ENCODE measurements around the gene HAUS7.

The HAUS7 gene

GRCh38 chrX:153511784-153512500 lies 41.6 kb upstream of the HAUS7 start:
- no peaks in the 10 kb centered on the region for H3K9me3 ChIP-seq (ENCODE audit: control insufficient read depth, low read length)

GRCh38 chrX:153510383-153510782 lies 40.0 kb upstream of the HAUS7 start:
- Histone ChIP-seq H3K4me1 (ENCODE audit: control insufficient read depth, insufficient read depth, low read length, poor library complexity, severe bottlenecking) (no peaks in the 10 kb centered on the region), H3K27ac (ENCODE audit: insufficient read depth, low read length, poor library complexity, severe bottlenecking) (no peak overlapping the region), H3K36me3 (ENCODE audit: control insufficient read depth, insufficient read depth, low read length) (no peaks in the 10 kb centered on the region), H3K4me3 (ENCODE audit: insufficient read depth, low read depth, low read length, poor library complexity, severe bottlenecking) (no peak overlapping the region), H3K27me3 (replicated peaks; ENCODE audit: control insufficient read depth, insufficient read depth, low read length, poor library complexity, severe bottlenecking) (no peaks in the 10 kb centered on the region), H3K9me3 (ENCODE audit: control insufficient read depth, low read length) (no peaks in the 10 kb centered on the region)
- DNase-seq, result no peak

More at GRCh38 chrX:153511784-153512500, 41.6 kb upstream of the HAUS7 start:
- no peaks in the 10 kb centered on the region for H3K36me3 ChIP-seq (ENCODE audit: control insufficient read depth, insufficient read depth, low read length)
- no peaks in the 10 kb centered on the region for H3K4me1 ChIP-seq (ENCODE audit: control insufficient read depth, insufficient read depth, low read length, poor library complexity, severe bottlenecking)
- H3K27ac ChIP-seq (ENCODE audit: insufficient read depth, low read length, poor library complexity, severe bottlenecking), result no peak overlapping the region
- H3K27me3 ChIP-seq (replicated peaks; ENCODE audit: control insufficient read depth, insufficient read depth, low read length, poor library complexity, severe bottlenecking), result no peaks in the 10 kb centered on the region
- DNase-seq, result no peak
- no peak overlapping the region for H3K4me3 ChIP-seq (ENCODE audit: insufficient read depth, low read depth, low read length, poor library complexity, severe bottlenecking)

DNA sequence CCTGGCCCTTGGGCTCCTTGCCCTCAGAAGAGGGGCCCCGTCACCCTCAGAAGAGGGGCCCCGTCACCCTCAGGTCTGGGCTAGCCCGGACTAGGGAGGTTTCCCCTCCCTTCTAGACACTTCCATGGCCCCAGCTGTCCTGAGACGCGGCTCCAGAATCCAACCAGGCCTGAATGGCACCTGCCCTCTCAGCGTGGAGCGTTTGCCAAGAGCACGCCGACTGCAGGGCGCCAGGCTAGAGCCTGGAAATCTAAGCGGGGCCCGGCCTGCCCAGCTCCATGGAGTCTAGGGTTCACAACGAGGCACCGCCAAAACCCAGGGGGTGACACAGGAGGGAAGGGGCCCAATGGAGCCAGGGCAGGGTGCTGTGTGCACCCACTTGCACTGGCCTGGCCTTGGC lies 39.2 kb upstream of the HAUS7 start:
- no peaks in the 10 kb centered on the region for H3K27me3 ChIP-seq (replicated peaks; ENCODE audit: control insufficient read depth, insufficient read depth, low read length, poor library complexity, severe bottlenecking)
- H3K36me3 ChIP-seq (ENCODE audit: control insufficient read depth, insufficient read depth, low read length), result no peaks in the 10 kb centered on the region
- no peak overlapping the region for H3K4me3 ChIP-seq (ENCODE audit: insufficient read depth, low read depth, low read length, poor library complexity, severe bottlenecking)
- H3K9me3 ChIP-seq (ENCODE audit: control insufficient read depth, low read length), result no peaks in the 10 kb centered on the region
- no peaks in the 10 kb centered on the region for H3K4me1 ChIP-seq (ENCODE audit: control insufficient read depth, insufficient read depth, low read length, poor library complexity, severe bottlenecking)
- DNase-seq, result no peak
- H3K27ac ChIP-seq (ENCODE audit: insufficient read depth, low read length, poor library complexity, severe bottlenecking), result no peak overlapping the region

DNA sequence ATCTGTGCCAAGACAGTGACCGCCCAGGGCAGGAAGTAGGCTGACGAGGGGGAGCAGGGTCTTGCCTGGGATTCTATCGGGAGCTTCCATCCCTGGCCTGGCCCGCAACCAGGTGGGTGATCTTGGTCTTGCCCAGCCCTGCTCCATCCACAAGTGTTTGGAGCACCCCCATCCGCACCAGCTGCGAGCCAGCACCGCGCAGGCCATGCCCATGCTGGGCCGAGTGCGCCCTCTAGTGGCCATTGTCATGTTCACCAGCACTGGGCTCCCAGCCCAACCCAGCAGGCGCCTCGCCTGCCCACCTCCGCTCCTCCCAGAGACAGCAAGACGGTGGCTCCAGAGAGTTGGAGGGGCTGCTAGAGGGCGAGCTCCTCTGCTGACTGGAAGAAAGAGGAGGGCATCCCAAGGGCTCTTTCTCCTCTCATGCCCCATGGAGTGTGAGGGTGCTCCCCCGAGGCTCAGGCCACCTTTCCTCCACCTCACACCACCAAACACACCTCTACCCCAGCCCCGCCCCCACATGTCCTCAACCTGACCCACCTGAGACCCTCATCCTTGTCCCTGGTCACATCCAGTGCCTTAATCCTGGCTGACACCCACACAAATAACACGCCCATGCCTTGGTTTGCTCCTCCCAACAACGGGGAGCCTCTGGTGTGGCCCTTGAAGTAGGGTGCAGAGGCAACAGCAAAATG lies 37.3 kb upstream of the HAUS7 start:
- Histone ChIP-seq H3K27ac (ENCODE audit: insufficient read depth, low read length, poor library complexity, severe bottlenecking) (no peak overlapping the region), H3K9me3 (ENCODE audit: control insufficient read depth, low read length) (no peaks in the 10 kb centered on the region), H3K4me1 (ENCODE audit: control insufficient read depth, insufficient read depth, low read length, poor library complexity, severe bottlenecking) (no peaks in the 10 kb centered on the region), H3K4me3 (ENCODE audit: insufficient read depth, low read depth, low read length, poor library complexity, severe bottlenecking) (no peak overlapping the region), H3K36me3 (ENCODE audit: control insufficient read depth, insufficient read depth, low read length) (no peaks in the 10 kb centered on the region), H3K27me3 (replicated peaks; ENCODE audit: control insufficient read depth, insufficient read depth, low read length, poor library complexity, severe bottlenecking) (no peaks in the 10 kb centered on the region)
- DNase-seq, result peak; percentile 58 to 72 (median 65)

GRCh38 chrX:153505361-153505760 lies 35.0 kb upstream of the HAUS7 start:
- no peaks in the 10 kb centered on the region for H3K27me3 ChIP-seq (replicated peaks; ENCODE audit: control insufficient read depth, insufficient read depth, low read length, poor library complexity, severe bottlenecking)
- DNase-seq, result no peak
- H3K27ac ChIP-seq (ENCODE audit: insufficient read depth, low read length, poor library complexity, severe bottlenecking), result no peak overlapping the region
- no peak overlapping the region for H3K4me3 ChIP-seq (ENCODE audit: insufficient read depth, low read depth, low read length, poor library complexity, severe bottlenecking)
- no peaks in the 10 kb centered on the region for H3K36me3 ChIP-seq (ENCODE audit: control insufficient read depth, insufficient read depth, low read length)
- no peaks in the 10 kb centered on the region for H3K9me3 ChIP-seq (ENCODE audit: control insufficient read depth, low read length)
- no peaks in the 10 kb centered on the region for H3K4me1 ChIP-seq (ENCODE audit: control insufficient read depth, insufficient read depth, low read length, poor library complexity, severe bottlenecking)

DNA sequence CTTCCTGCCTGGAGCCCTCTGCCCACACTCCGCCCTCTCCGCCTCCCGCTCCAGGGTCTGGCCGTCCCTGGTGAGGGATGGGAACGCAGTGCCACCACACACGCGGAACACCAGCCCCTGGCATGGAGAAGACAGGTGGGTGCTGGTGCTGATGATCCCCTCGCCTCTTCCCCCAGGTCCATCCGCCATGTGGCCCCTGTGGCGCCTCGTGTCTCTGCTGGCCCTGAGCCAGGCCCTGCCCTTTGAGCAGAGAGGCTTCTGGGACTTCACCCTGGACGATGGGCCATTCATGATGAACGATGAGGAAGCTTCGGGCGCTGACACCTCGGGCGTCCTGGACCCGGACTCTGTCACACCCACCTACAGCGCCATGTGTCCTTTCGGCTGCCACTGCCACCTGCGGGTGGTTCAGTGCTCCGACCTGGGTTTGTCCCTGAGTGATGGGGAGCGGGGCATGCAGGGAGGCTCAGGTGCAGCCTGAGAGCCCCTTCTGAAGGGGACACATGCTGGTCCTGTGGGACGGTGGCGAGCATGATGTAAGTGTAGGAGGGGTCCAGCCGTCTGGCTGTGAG lies 34.2 kb upstream of the HAUS7 start:
- DNase-seq, result no peak
- Histone ChIP-seq H3K4me1 (ENCODE audit: control insufficient read depth, insufficient read depth, low read length, poor library complexity, severe bottlenecking) (no peaks in the 10 kb centered on the region), H3K27me3 (replicated peaks; ENCODE audit: control insufficient read depth, insufficient read depth, low read length, poor library complexity, severe bottlenecking) (no peaks in the 10 kb centered on the region), H3K4me3 (ENCODE audit: insufficient read depth, low read depth, low read length, poor library complexity, severe bottlenecking) (no peak overlapping the region), H3K9me3 (ENCODE audit: control insufficient read depth, low read length) (no peaks in the 10 kb centered on the region), H3K36me3 (ENCODE audit: control insufficient read depth, insufficient read depth, low read length) (no peaks in the 10 kb centered on the region), H3K27ac (ENCODE audit: insufficient read depth, low read length, poor library complexity, severe bottlenecking) (no peak overlapping the region)

DNA sequence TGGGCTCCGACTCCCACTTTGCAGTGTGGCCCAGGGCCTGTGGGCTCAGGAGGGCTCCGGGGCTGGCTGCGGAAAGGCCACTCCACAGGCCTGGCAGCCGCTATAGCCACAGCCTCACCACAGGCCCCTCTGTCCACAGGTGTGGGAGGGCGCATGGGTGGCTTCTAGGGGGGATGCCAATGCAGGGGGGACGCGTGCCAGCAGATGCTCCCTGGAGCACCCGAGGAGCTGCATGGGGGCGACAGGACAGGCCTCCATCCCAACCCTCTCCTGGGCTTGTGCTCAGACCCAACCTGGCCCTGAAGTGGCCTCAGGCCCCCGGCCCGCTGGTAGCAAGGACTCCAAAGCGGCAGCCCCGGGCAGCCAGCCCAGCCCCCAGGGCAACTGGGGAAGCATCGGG lies 32.4 kb upstream of the HAUS7 start:
- DNase-seq, result no peak
- H3K4me3 ChIP-seq (ENCODE audit: insufficient read depth, low read depth, low read length, poor library complexity, severe bottlenecking), result no peak overlapping the region
- no peaks in the 10 kb centered on the region for H3K4me1 ChIP-seq (ENCODE audit: control insufficient read depth, insufficient read depth, low read length, poor library complexity, severe bottlenecking)
- H3K36me3 ChIP-seq (ENCODE audit: control insufficient read depth, insufficient read depth, low read length), result no peaks in the 10 kb centered on the region
- H3K27me3 ChIP-seq (replicated peaks; ENCODE audit: control insufficient read depth, insufficient read depth, low read length, poor library complexity, severe bottlenecking), result no peaks in the 10 kb centered on the region
- no peaks in the 10 kb centered on the region for H3K9me3 ChIP-seq (ENCODE audit: control insufficient read depth, low read length)
- no peak overlapping the region for H3K27ac ChIP-seq (ENCODE audit: insufficient read depth, low read length, poor library complexity, severe bottlenecking)

- DNase-seq, result no peak
- no peak overlapping the region for H3K4me3 ChIP-seq (ENCODE audit: insufficient read depth, low read depth, low read length, poor library complexity, severe bottlenecking)
- no peaks in the 10 kb centered on the region for H3K27me3 ChIP-seq (replicated peaks; ENCODE audit: control insufficient read depth, insufficient read depth, low read length, poor library complexity, severe bottlenecking)
- H3K36me3 ChIP-seq (ENCODE audit: control insufficient read depth, insufficient read depth, low read length), result no peaks in the 10 kb centered on the region
- no peaks in the 10 kb centered on the region for H3K4me1 ChIP-seq (ENCODE audit: control insufficient read depth, insufficient read depth, low read length, poor library complexity, severe bottlenecking)
- H3K27ac ChIP-seq (ENCODE audit: insufficient read depth, low read length, poor library complexity, severe bottlenecking), result no peak overlapping the region
- H3K9me3 ChIP-seq (ENCODE audit: control insufficient read depth, low read length), result no peaks in the 10 kb centered on the region
Measured at GRCh38 chrX:153502131-153502530, 31.8 kb upstream of the HAUS7 start.

DNA sequence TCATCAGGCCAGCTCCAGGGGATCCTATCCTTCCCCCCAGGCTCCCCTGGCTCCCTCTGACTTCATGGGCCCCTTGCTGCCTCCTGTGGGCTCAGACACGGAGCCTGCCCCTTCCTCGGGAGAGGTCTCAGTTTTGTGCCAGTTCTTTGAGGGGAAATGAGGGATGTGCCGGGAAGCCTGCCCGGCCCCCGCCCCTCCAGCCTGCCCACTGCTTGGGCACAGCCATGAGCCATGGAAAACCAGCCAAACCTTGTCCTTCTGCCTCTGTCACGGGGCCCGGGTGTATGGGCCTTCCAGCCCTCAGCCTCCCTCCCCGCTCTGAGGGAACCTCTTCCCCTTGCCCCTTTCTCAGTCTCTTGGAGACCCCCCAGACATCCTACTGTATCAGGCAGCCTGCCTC lies 31.2 kb upstream of the HAUS7 start:
- Histone ChIP-seq H3K4me3 (ENCODE audit: insufficient read depth, low read depth, low read length, poor library complexity, severe bottlenecking) (no peak overlapping the region), H3K4me1 (ENCODE audit: control insufficient read depth, insufficient read depth, low read length, poor library complexity, severe bottlenecking) (no peaks in the 10 kb centered on the region), H3K9me3 (ENCODE audit: control insufficient read depth, low read length) (no peaks in the 10 kb centered on the region), H3K27ac (ENCODE audit: insufficient read depth, low read length, poor library complexity, severe bottlenecking) (no peak overlapping the region), H3K36me3 (ENCODE audit: control insufficient read depth, insufficient read depth, low read length) (no peaks in the 10 kb centered on the region), H3K27me3 (replicated peaks; ENCODE audit: control insufficient read depth, insufficient read depth, low read length, poor library complexity, severe bottlenecking) (no peaks in the 10 kb centered on the region)
- no peak for DNase-seq

GRCh38 chrX:153500676-153501280 lies 30.4 kb upstream of the HAUS7 start:
- H3K27me3 ChIP-seq (replicated peaks; ENCODE audit: control insufficient read depth, insufficient read depth, low read length, poor library complexity, severe bottlenecking), result no peaks in the 10 kb centered on the region
- no peaks in the 10 kb centered on the region for H3K4me1 ChIP-seq (ENCODE audit: control insufficient read depth, insufficient read depth, low read length, poor library complexity, severe bottlenecking)
- H3K9me3 ChIP-seq (ENCODE audit: control insufficient read depth, low read length), result no peaks in the 10 kb centered on the region
- H3K4me3 ChIP-seq (ENCODE audit: insufficient read depth, low read depth, low read length, poor library complexity, severe bottlenecking), result no peak overlapping the region
- no peak overlapping the region for H3K27ac ChIP-seq (ENCODE audit: insufficient read depth, low read length, poor library complexity, severe bottlenecking)
- H3K36me3 ChIP-seq (ENCODE audit: control insufficient read depth, insufficient read depth, low read length), result no peaks in the 10 kb centered on the region
- DNase-seq, result no peak
